Ascending aorta (tissue), 2 donors: ENCODE results near the gene SYNJ2. TPM values are rescaled to one million over a fixed set of nuclear protein-coding genes. Genes with fewer than 3 reads are reported as not detected.
A peak's percentile ranks its signal among the peaks of the same experiment; 100 is the strongest.

Experiments used
- DNase-seq, 2 donors: peaks; one replicate each; pipeline ENCODE4 v3.0.0-alpha.2; 2019; ENCODE audit warnings: low spot score in 2 of 2
- H3K27ac ChIP-seq, 2 donors: fragments of 200-600 bp; sonication (generic); one replicate each; pipeline ENCODE4 v1.5.1; 2016 to 2017; ENCODE audit warnings: mild to moderate bottlenecking in 1 of 2
- H3K27me3 ChIP-seq: fragments of 200-600 bp; sonication (generic); one replicate; pipeline ENCODE4 v1.5.1; 2017
- H3K36me3 ChIP-seq, 2 donors: fragments of 200-600 bp; sonication (generic); one replicate each; pipeline ENCODE4 v1.5.1; 2016
- H3K4me1 ChIP-seq, 2 donors: fragments of 200-600 bp; sonication (generic); one replicate each; pipeline ENCODE4 v1.5.1; 2016 to 2017; ENCODE audit warnings: mild to moderate bottlenecking in 1 of 2
- H3K4me3 ChIP-seq, 2 donors: fragments of 200-600 bp; sonication (generic); one replicate each; pipeline ENCODE4 v1.5.1; 2016 to 2017; ENCODE audit warnings: mild to moderate bottlenecking in 1 of 2
- H3K9me3 ChIP-seq, 2 donors: fragments of 200-600 bp; sonication (generic); one replicate each; pipeline ENCODE4 v1.5.1; 2016
- intact Hi-C: fragments of 100-400 bp; cut with DNase I; formaldehyde crosslinking; loops from one replicate; pipeline ENCODE4 v1.15.1; 2023
- total RNA-seq: library from RNA; depleted of rRNA; stranded (reverse); fragments of >200 nt; gene quantifications from one replicate; pipeline ENCODE4 v1.1.0, GENCODE V29; 2016
- TF ChIP-seq, protein P1 (sequence below), 3 experiments: fragments of 200-600 bp in 2 of 3; fragments of 450-650 bp in 1 of 3; sonication (generic) in 2 of 3; IDR thresholded peaks; one replicate each; pipeline ENCODE4 v1.5.1; 2016 to 2019; ENCODE audit warnings: antibody characterized with exemption in 3 of 3, mild to moderate bottlenecking in 1 of 3, moderate library complexity in 1 of 3

The SYNJ2 gene
- total RNA-seq, 1 donor from 2014 or later = 3.0 TPM

DNA sequence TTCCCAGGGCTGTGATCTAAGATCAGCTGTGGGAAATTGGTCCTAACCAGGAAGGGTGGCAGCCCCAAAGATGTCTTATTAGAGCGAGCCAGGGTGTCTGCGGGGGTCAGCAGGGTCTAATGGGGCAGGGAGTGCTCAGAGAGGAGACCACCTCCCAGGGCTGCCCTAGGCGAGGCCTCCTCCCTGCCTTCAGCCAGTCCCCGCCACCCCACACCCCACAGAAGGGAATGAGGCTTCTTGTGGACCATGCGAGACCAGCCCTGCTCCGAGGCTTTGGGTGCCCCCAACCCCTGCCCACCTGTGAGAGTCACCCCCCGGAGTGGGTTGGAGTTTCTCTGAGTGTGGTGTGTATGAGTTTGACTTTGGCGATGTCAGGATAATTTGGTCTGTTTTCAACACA, 37.8 kb downstream of the SYNJ2 start:
- DNase-seq = no peak
- no peaks in the 10 kb centered on the region for H3K27me3 ChIP-seq
- H3K4me3 ChIP-seq = no peak overlapping the region
- TF ChIP-seq, protein P1, sequence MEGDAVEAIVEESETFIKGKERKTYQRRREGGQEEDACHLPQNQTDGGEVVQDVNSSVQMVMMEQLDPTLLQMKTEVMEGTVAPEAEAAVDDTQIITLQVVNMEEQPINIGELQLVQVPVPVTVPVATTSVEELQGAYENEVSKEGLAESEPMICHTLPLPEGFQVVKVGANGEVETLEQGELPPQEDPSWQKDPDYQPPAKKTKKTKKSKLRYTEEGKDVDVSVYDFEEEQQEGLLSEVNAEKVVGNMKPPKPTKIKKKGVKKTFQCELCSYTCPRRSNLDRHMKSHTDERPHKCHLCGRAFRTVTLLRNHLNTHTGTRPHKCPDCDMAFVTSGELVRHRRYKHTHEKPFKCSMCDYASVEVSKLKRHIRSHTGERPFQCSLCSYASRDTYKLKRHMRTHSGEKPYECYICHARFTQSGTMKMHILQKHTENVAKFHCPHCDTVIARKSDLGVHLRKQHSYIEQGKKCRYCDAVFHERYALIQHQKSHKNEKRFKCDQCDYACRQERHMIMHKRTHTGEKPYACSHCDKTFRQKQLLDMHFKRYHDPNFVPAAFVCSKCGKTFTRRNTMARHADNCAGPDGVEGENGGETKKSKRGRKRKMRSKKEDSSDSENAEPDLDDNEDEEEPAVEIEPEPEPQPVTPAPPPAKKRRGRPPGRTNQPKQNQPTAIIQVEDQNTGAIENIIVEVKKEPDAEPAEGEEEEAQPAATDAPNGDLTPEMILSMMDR (IDR thresholded peaks at IDR 0.05) = no peak
- intact Hi-C loops = loop anchor here (1.0 to 5.0 kb wide), 2 partner anchors 23 to 37 kb away; partner anchors contain the start of gene SYNJ2
- no peaks in the 10 kb centered on the region for H3K9me3 ChIP-seq
- peaks cover 0 to 7% of the 10 kb centered on the region in 2 donors for H3K36me3 ChIP-seq
- H3K4me1 ChIP-seq = peaks cover 6 to 18% of the 10 kb centered on the region in 2 donors
- H3K27ac ChIP-seq = peak overlapping the region; percentile 76 to 92

DNA sequence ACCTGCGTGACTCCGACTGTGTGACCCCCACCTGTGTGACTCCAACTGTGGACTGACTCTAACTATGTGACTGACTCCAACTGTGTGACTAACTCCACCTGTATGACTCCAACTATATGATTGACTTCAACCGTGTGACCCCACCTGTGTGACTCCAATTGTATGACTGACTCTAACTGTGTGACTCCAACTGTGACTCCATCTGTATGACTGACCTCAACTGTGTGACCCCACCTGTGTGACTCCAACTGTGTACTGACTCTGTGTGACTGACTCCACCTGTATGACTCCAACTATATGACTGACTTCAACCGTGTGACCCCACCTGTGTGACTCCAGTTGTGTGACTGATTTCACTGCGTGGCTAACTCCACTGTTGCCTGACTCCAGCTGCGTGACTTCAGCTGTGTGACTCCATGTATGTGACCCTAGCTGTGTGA, 38.6 kb downstream of the SYNJ2 start:
- Histone ChIP-seq H3K4me3 (no peak overlapping the region), H3K27ac (peak overlapping the region in 1 of 2 donors; percentile 76), H3K36me3 (peaks cover 0 to 7% of the 10 kb centered on the region in 2 donors), H3K4me1 (peaks cover 6 to 18% of the 10 kb centered on the region in 2 donors), H3K27me3 (no peaks in the 10 kb centered on the region), H3K9me3 (no peaks in the 10 kb centered on the region)
- intact Hi-C loops = no loop called here
- TF ChIP-seq, protein P1 (IDR thresholded peaks at IDR 0.05) = no peak
- no peak for DNase-seq

DNA sequence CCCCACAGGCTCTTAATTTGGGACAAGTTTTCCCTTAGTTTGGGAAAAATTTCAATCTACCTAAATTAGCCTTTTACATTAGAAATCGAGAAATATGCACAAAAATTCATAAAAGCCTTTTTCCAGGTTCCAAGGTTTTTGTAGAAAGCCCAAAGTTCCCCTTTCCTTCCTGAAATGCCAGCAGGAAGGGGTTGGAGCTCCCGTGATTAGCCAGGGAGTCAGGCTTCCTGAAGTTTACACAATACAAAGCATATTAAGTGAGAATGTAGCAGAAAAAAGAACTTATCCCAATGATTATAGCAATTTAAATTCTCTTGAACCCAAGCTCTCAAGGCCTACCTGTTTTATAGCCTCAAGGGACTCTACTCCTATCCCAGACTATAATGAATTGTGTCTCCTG, 39.1 kb downstream of the SYNJ2 start:
- intact Hi-C loops = no loop called here
- no peaks in the 10 kb centered on the region for H3K27me3 ChIP-seq
- TF ChIP-seq, protein P1 (IDR thresholded peaks at IDR 0.05) = no peak
- H3K36me3 ChIP-seq = peaks cover 0 to 7% of the 10 kb centered on the region in 2 donors
- no peak overlapping the region for H3K27ac ChIP-seq
- H3K9me3 ChIP-seq = no peaks in the 10 kb centered on the region
- no peak overlapping the region for H3K4me3 ChIP-seq
- no peak for DNase-seq
- peaks cover 6 to 22% of the 10 kb centered on the region in 2 donors for H3K4me1 ChIP-seq

DNA sequence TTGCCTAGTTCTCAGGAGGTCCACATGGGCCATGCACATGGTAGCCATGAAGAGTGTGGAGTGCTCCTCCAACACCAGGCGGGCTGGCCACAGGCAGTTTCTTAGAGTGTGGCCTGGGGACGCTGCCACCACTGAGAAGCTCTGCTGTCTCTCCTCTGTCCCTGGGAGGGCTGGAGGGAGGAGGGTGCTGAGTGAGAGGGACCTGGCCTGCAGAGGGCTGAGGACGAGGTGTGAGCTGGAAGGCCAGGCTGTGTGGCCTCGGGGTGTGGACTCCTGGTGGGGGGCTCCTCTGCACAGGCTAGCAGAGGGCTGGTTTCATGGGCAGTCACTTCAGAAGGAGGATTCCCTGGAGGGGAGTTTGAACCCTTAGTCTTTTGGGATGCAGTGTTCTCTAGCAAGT, 39.7 kb downstream of the SYNJ2 start:
- intact Hi-C loops = no loop called here
- no peaks in the 10 kb centered on the region for H3K9me3 ChIP-seq
- H3K27me3 ChIP-seq = no peaks in the 10 kb centered on the region
- DNase-seq = no peak
- H3K36me3 ChIP-seq = peaks cover 0 to 7% of the 10 kb centered on the region in 2 donors
- no peak overlapping the region for H3K4me3 ChIP-seq
- TF ChIP-seq, protein P1 (IDR thresholded peaks at IDR 0.05) = no peak
- H3K27ac ChIP-seq = no peak overlapping the region
- peaks cover 9 to 27% of the 10 kb centered on the region in 2 donors for H3K4me1 ChIP-seq

DNA sequence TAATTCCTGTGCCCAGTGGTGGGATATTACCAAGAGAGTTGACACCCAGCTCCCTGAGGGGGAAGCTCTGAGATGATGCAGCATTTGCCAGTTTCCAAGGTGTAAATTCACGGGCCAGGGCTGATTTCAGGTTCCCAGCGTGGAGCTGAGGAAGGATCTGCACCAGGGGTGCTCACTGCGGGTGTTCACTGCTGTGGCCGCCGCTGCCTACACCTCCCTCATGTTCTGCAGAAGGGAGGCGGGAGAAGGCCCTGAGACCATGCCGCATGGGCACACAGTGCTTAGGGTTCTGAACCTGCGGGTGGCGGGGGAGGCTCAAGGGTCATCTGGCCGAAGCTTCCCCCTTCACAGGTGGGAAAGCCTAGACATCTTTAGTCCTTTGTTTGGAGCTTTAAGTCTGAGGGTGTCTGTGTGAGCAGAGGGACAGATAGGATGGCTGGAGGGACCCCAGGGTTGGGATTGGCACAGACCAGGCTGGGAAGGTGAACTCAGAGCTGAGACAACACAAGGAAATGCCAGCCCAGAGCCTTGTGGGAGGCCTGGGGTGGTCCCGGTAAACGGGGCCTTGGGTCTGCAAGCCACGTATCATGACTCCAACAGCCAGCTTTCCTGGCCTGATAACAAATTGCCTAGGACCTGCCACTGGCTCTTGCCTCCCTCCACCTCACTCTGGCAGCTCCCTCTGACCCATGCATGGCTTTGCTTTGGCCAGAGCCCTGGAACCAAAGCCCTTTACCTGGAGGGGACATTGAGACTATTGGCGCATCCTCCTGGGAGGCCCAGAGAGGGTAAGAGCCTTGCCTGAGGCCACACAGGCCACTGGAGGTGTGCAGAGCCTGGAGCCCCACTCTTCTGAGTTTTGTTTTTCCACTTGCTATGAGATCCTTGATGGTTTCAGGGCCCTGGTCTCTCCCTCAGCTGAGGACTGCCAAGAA, 40.4 kb downstream of the SYNJ2 start:
- H3K9me3 ChIP-seq = no peaks in the 10 kb centered on the region
- no peaks in the 10 kb centered on the region for H3K27me3 ChIP-seq
- DNase-seq = no peak
- TF ChIP-seq, protein P1 (IDR thresholded peaks at IDR 0.05) = no peak
- peaks cover 0 to 7% of the 10 kb centered on the region in 2 donors for H3K36me3 ChIP-seq
- H3K4me3 ChIP-seq = no peak overlapping the region
- H3K4me1 ChIP-seq = peaks cover 9 to 35% of the 10 kb centered on the region in 2 donors
- intact Hi-C loops = no loop called here
- no peak overlapping the region for H3K27ac ChIP-seq
